ENCODE measurements around the gene PTGES. TPM values are rescaled to one million over a fixed set of nuclear protein-coding genes. Genes with fewer than 3 reads are reported as not detected.

PTGES gene
- total RNA-seq, 3 donors from 2014 or later (not counting 1 experiment from before 2014, with no cell fraction given): 0.28 to 0.47 (median 0.39) TPM

GRCh38 chr9:129709438-129710168, 43.2 kb downstream of the PTGES start:
- H3K27ac ChIP-seq (ENCODE audit: low read length): no peak overlapping the region

GRCh38 chr9:129708793-129709192, 44.0 kb downstream of the PTGES start:
- intact Hi-C loops (cut with micrococcal nuclease): no loop called here
- Mint-ChIP-seq H3K4me3 (no peak overlapping the region), H3K36me3 (no peaks in the 10 kb centered on the region), H3K27me3 (ENCODE audit: low read depth in 2 of 2) (peaks cover 0 to 7% of the 10 kb centered on the region in 2 donors), H3K9me3 (no peaks in the 10 kb centered on the region), H3K27ac (no peak overlapping the region), H3K4me1 (no peaks in the 10 kb centered on the region)
- H3K4me1 ChIP-seq (ENCODE audit: control insufficient read depth, insufficient read depth, low read length): peaks cover 20% of the 10 kb centered on the region
- no peak for TF ChIP-seq CTCF (IDR thresholded peaks at IDR 0.05)
- WGBS (ENCODE audit: insufficient coverage): 87% methylated on average over 6 of the region's 6 CpGs
- no peaks in the 10 kb centered on the region for H3K9me3 ChIP-seq (ENCODE audit: control insufficient read depth, insufficient read depth, low read length)
- ATAC-seq: no peak
- no peak overlapping the region for H3K4me3 ChIP-seq (ENCODE audit: low read length)
- no peaks in the 10 kb centered on the region for H3K36me3 ChIP-seq (ENCODE audit: control insufficient read depth, insufficient read depth, low read length)
- no peak overlapping the region for H3K27ac ChIP-seq (ENCODE audit: low read length)
- peaks cover 4% of the 10 kb centered on the region for H3K27me3 ChIP-seq (ENCODE audit: control insufficient read depth, insufficient read depth, low read length)
- DNase-seq: no peak

More at GRCh38 chr9:129709438-129710168, 43.2 kb downstream of the PTGES start:
- H3K27ac Mint-ChIP-seq: no peak overlapping the region
- H3K4me3 Mint-ChIP-seq: no peak overlapping the region
- no peak for TF ChIP-seq CTCF (IDR thresholded peaks at IDR 0.05)
- DNase-seq (no peak), ATAC-seq (no peak)
- peaks cover 0 to 7% of the 10 kb centered on the region in 2 donors for H3K27me3 Mint-ChIP-seq (ENCODE audit: low read depth in 2 of 2)
- Histone ChIP-seq H3K36me3 (ENCODE audit: control insufficient read depth, insufficient read depth, low read length) (no peaks in the 10 kb centered on the region), H3K4me3 (ENCODE audit: low read length) (no peak overlapping the region), H3K9me3 (ENCODE audit: control insufficient read depth, insufficient read depth, low read length) (no peaks in the 10 kb centered on the region), H3K4me1 (ENCODE audit: control insufficient read depth, insufficient read depth, low read length) (peaks cover 20% of the 10 kb centered on the region), H3K27me3 (ENCODE audit: control insufficient read depth, insufficient read depth, low read length) (peaks cover 4% of the 10 kb centered on the region)
- intact Hi-C loops (cut with micrococcal nuclease): no loop called here
- H3K36me3 Mint-ChIP-seq: no peaks in the 10 kb centered on the region
- H3K4me1 Mint-ChIP-seq: no peaks in the 10 kb centered on the region
- no peaks in the 10 kb centered on the region for H3K9me3 Mint-ChIP-seq
- WGBS (ENCODE audit: insufficient coverage): 88% methylated on average over 15 of the region's 17 CpGs

GRCh38 chr9:129704807-129705206, 48.0 kb downstream of the PTGES start:
- no peaks in the 10 kb centered on the region for H3K36me3 Mint-ChIP-seq
- H3K27me3 Mint-ChIP-seq (ENCODE audit: low read depth in 2 of 2): peaks cover 0 to 8% of the 10 kb centered on the region in 2 donors
- no peak overlapping the region for H3K27ac Mint-ChIP-seq
- WGBS (ENCODE audit: insufficient coverage): 77% methylated on average over 7 of the region's 8 CpGs
- Histone ChIP-seq H3K36me3 (ENCODE audit: control insufficient read depth, insufficient read depth, low read length) (no peaks in the 10 kb centered on the region), H3K4me3 (ENCODE audit: low read length) (no peak overlapping the region), H3K27me3 (ENCODE audit: control insufficient read depth, insufficient read depth, low read length) (no peaks in the 10 kb centered on the region), H3K4me1 (ENCODE audit: control insufficient read depth, insufficient read depth, low read length) (no peaks in the 10 kb centered on the region), H3K9me3 (ENCODE audit: control insufficient read depth, insufficient read depth, low read length) (no peaks in the 10 kb centered on the region), H3K27ac (ENCODE audit: low read length) (no peak overlapping the region)
- no peak for TF ChIP-seq CTCF (IDR thresholded peaks at IDR 0.05)
- H3K9me3 Mint-ChIP-seq: no peaks in the 10 kb centered on the region
- intact Hi-C loops (cut with micrococcal nuclease): no loop called here
- DNase-seq (no peak), ATAC-seq (no peak)
- no peaks in the 10 kb centered on the region for H3K4me1 Mint-ChIP-seq
- no peak overlapping the region for H3K4me3 Mint-ChIP-seq

Data from natural killer cell (primary cell).